Natural killer cell (primary cell): ENCODE data around the gene CDH23. TPM values are rescaled to one million over a fixed set of nuclear protein-coding genes. Genes with fewer than 3 reads are reported as not detected.
"Not testable (repeated sequence)": the region's sequence is repeated elsewhere in the genome, so short reads cannot be mapped to it uniquely, and the experiment has no call there.

Experiments
- ATAC-seq, 3 donors: fragments of 150-1000 bp in 2 of 3; fragments of 200-7000 bp in 1 of 3; cut with Tn5 transposase; 1 replicate in 1 of 3; 2 replicates in 2 of 3; pipeline ENCODE4 v1.10.0; 2021; ENCODE audit warnings: mild to moderate bottlenecking in 2 of 3, moderate library complexity in 2 of 3
- DNase-seq, 2 donors: peaks; one replicate each; pipeline versions ENCODE4 v3.0.0 to v3.0.0-alpha.2; 2013 to 2021; ENCODE audit warnings: mixed read lengths in 1 of 2
- H3K27ac ChIP-seq: one replicate; pipeline ENCODE4 v1.5.1; 2013; ENCODE audit warnings: mild to moderate bottlenecking, low read length
- H3K27me3 ChIP-seq: one replicate; pipeline ENCODE4 v1.6.1; 2013; ENCODE audit warnings: low read length; ENCODE audit not compliant: control insufficient read depth, insufficient read depth
- H3K36me3 ChIP-seq: one replicate; pipeline ENCODE4 v1.6.1; 2013; ENCODE audit warnings: low read length; ENCODE audit not compliant: control insufficient read depth, insufficient read depth
- H3K4me1 ChIP-seq: one replicate; pipeline ENCODE4 v1.6.1; 2013; ENCODE audit warnings: low read length; ENCODE audit not compliant: control insufficient read depth, insufficient read depth
- H3K4me3 ChIP-seq: one replicate; pipeline ENCODE4 v1.5.1; 2013; ENCODE audit warnings: low read length
- H3K9me3 ChIP-seq: one replicate; pipeline ENCODE4 v1.6.1; 2013; ENCODE audit warnings: low read length; ENCODE audit not compliant: control insufficient read depth, insufficient read depth
- H3K27ac Mint-ChIP-seq, 2 donors: one replicate each; pipeline ENCODE4 v1.8.0; 2022; ENCODE audit warnings: mild to moderate bottlenecking in 2 of 2, mixed read lengths in 2 of 2, moderate library complexity in 1 of 2
- H3K27me3 Mint-ChIP-seq, 2 donors: one replicate each; pipeline ENCODE4 v1.8.0; 2022; ENCODE audit warnings: low read depth in 2 of 2, mixed read lengths in 2 of 2
- H3K36me3 Mint-ChIP-seq: one replicate; pipeline ENCODE4 v1.8.0; 2022; ENCODE audit warnings: mixed read lengths
- H3K4me1 Mint-ChIP-seq, 2 donors: one replicate each; pipeline ENCODE4 v1.8.0; 2022; ENCODE audit warnings: mixed read lengths in 2 of 2
- H3K4me3 Mint-ChIP-seq: one replicate; pipeline ENCODE4 v1.8.0; 2022; ENCODE audit warnings: mild to moderate bottlenecking, moderate library complexity, mixed read lengths
- H3K9me3 Mint-ChIP-seq, 2 donors: one replicate each; pipeline ENCODE4 v1.8.0; 2022; ENCODE audit warnings: mixed read lengths in 2 of 2
- CTCF ChIP-seq: fragments of 200-600 bp; IDR thresholded peaks from one replicate; pipeline ENCODE4 v1.8.0; 2022; ENCODE audit warnings: antibody characterized with exemption
- WGBS: methylation state at CpG from one replicate; pipeline ENCODE4 v1.1.7; 2013; ENCODE audit warnings: missing lambda C conversion rate; ENCODE audit not compliant: insufficient coverage; 5-methylcytosine and 5-hydroxymethylcytosine counted together
- intact Hi-C: fragments of 100-400 bp; cut with micrococcal nuclease; formaldehyde crosslinking; loops from one replicate; pipeline ENCODE4 v1.14.2; 2022
- total RNA-seq, 4 donors: library from RNA; stranded (reverse); fragments of 120-200 nt in 1 of 4; gene quantifications; one replicate each; pipeline versions ENCODE4 v1.2.3 to v1.2.4, GENCODE V29; 2013 to 2022

CDH23 gene
- total RNA-seq, 3 donors from 2014 or later (not counting 1 experiment from before 2014, with no cell fraction given), result 1.2 to 6.0 (median 4.3) TPM

- H3K4me3 ChIP-seq, result no peak overlapping the region
- no peak for TF ChIP-seq CTCF
- no peaks in the 10 kb centered on the region for H3K27me3 Mint-ChIP-seq
- no peaks in the 10 kb centered on the region for H3K27me3 ChIP-seq
- H3K27ac ChIP-seq, result no peak overlapping the region
- H3K36me3 Mint-ChIP-seq, result no peaks in the 10 kb centered on the region
- H3K4me1 ChIP-seq, result peaks cover 15% of the 10 kb centered on the region
- no peak for DNase-seq
- no peak overlapping the region for H3K4me3 Mint-ChIP-seq
- H3K9me3 Mint-ChIP-seq, result no peaks in the 10 kb centered on the region
- WGBS, result 95% methylated on average over 7 of the region's 7 CpGs
- peaks cover 0 to 2% of the 10 kb centered on the region in 2 donors for H3K4me1 Mint-ChIP-seq
- ATAC-seq, result no peak
- intact Hi-C loops, result no loop called here
- peaks cover 21% of the 10 kb centered on the region for H3K36me3 ChIP-seq
- H3K9me3 ChIP-seq, result no peaks in the 10 kb centered on the region
- H3K27ac Mint-ChIP-seq, result no peak overlapping the region
Measured at GRCh38 chr10:71354776-71355175, 41.9 kb upstream of the CDH23 start.

GRCh38 chr10:71355886-71356285, 40.8 kb upstream of the CDH23 start:
- no peaks in the 10 kb centered on the region for H3K9me3 Mint-ChIP-seq
- DNase-seq (no peak), ATAC-seq (no peak)
- TF ChIP-seq CTCF, result no peak
- no peaks in the 10 kb centered on the region for H3K4me1 Mint-ChIP-seq
- peaks cover 21% of the 10 kb centered on the region for H3K36me3 ChIP-seq
- intact Hi-C loops, result no loop called here
- H3K36me3 Mint-ChIP-seq, result no peaks in the 10 kb centered on the region
- H3K27me3 ChIP-seq, result no peaks in the 10 kb centered on the region
- H3K4me3 ChIP-seq, result no peak overlapping the region
- H3K9me3 ChIP-seq, result no peaks in the 10 kb centered on the region
- H3K27ac ChIP-seq, result no peak overlapping the region
- no peaks in the 10 kb centered on the region for H3K27me3 Mint-ChIP-seq
- H3K4me3 Mint-ChIP-seq, result no peak overlapping the region
- peaks cover 15% of the 10 kb centered on the region for H3K4me1 ChIP-seq
- no peak overlapping the region for H3K27ac Mint-ChIP-seq
- 97% methylated on average over 12 of the region's 12 CpGs for WGBS

- H3K4me3 ChIP-seq, result no peak overlapping the region
- WGBS, result 87% methylated on average over 7 of the region's 7 CpGs
- H3K27me3 ChIP-seq, result no peaks in the 10 kb centered on the region
- Mint-ChIP-seq H3K27ac (no peak overlapping the region), H3K9me3 (no peaks in the 10 kb centered on the region), H3K4me1 (peaks cover 0 to 5% of the 10 kb centered on the region in 2 donors), H3K27me3 (no peaks in the 10 kb centered on the region), H3K36me3 (no peaks in the 10 kb centered on the region), H3K4me3 (no peak overlapping the region)
- DNase-seq (no peak), ATAC-seq (no peak)
- H3K27ac ChIP-seq, result no peak overlapping the region
- H3K36me3 ChIP-seq, result peaks cover 28% of the 10 kb centered on the region
- peaks cover 15% of the 10 kb centered on the region for H3K4me1 ChIP-seq
- TF ChIP-seq CTCF, result no peak
- H3K9me3 ChIP-seq, result no peaks in the 10 kb centered on the region
- intact Hi-C loops, result no loop called here
Measured at GRCh38 chr10:71357792-71358265, 38.9 kb upstream of the CDH23 start.

GRCh38 chr10:71358277-71358676, 38.4 kb upstream of the CDH23 start:
- Mint-ChIP-seq H3K9me3 (no peaks in the 10 kb centered on the region), H3K27me3 (no peaks in the 10 kb centered on the region), H3K36me3 (no peaks in the 10 kb centered on the region), H3K4me3 (no peak overlapping the region), H3K4me1 (peaks cover 0 to 5% of the 10 kb centered on the region in 2 donors), H3K27ac (no peak overlapping the region)
- intact Hi-C loops, result no loop called here
- no peak for ATAC-seq
- H3K9me3 ChIP-seq, result no peaks in the 10 kb centered on the region
- no peak for DNase-seq
- no peaks in the 10 kb centered on the region for H3K27me3 ChIP-seq
- WGBS, result 77% methylated on average over 8 of the region's 8 CpGs
- peaks cover 31% of the 10 kb centered on the region for H3K36me3 ChIP-seq
- H3K4me1 ChIP-seq, result peaks cover 15% of the 10 kb centered on the region
- H3K27ac ChIP-seq, result no peak overlapping the region
- no peak overlapping the region for H3K4me3 ChIP-seq
- TF ChIP-seq CTCF, result no peak

- intact Hi-C loops, H3K4me1 Mint-ChIP-seq, DNase-seq, ATAC-seq, H3K4me3 ChIP-seq, H3K4me3 Mint-ChIP-seq, H3K27ac ChIP-seq, H3K9me3 ChIP-seq, H3K27me3 Mint-ChIP-seq, H3K9me3 Mint-ChIP-seq, H3K27me3 ChIP-seq, H3K36me3 Mint-ChIP-seq, H3K27ac Mint-ChIP-seq: not testable (repeated sequence)
- 91% methylated on average over 10 of the region's 10 CpGs for WGBS
- H3K4me1 ChIP-seq, result peaks cover 17% of the 10 kb centered on the region
- peaks cover 30% of the 10 kb centered on the region for H3K36me3 ChIP-seq
Measured at GRCh38 chr10:71358906-71359305, 37.8 kb upstream of the CDH23 start.
